Mesodermal cell (in vitro differentiated cells): Measurements from ENCODE around the gene IDUA. TPM values are rescaled to one million over a fixed set of nuclear protein-coding genes. Genes with fewer than 3 reads are reported as not detected.
"Not testable (repeated sequence)": the region's sequence is repeated elsewhere in the genome, so short reads cannot be mapped to it uniquely, and the experiment has no call there.

Source experiments
- H3K27ac ChIP-seq: 2 replicates; pipeline ENCODE4 v1.7.0; 2013; ENCODE audit warnings: mild to moderate bottlenecking, low read depth, low read length, moderate library complexity; ENCODE audit not compliant: severe bottlenecking
- H3K36me3 ChIP-seq: 2 replicates; pipeline ENCODE4 v1.7.1; 2013; ENCODE audit warnings: mild to moderate bottlenecking, low read length, moderate library complexity; ENCODE audit not compliant: control insufficient read depth, insufficient read depth
- H3K4me1 ChIP-seq: one replicate; pipeline ENCODE4 v1.7.1; 2013; ENCODE audit warnings: mild to moderate bottlenecking, low read length; ENCODE audit not compliant: insufficient read depth, control insufficient read depth, poor library complexity, severe bottlenecking
- H3K4me3 ChIP-seq: 2 replicates; pipeline ENCODE4 v1.7.0; 2013; ENCODE audit warnings: low read length, control low read depth, mild to moderate bottlenecking; ENCODE audit not compliant: insufficient read depth, poor library complexity, severe bottlenecking; ENCODE audit errors: extremely low read depth
- H3K9me3 ChIP-seq: 2 replicates; pipeline ENCODE4 v1.7.1; 2013; ENCODE audit warnings: mild to moderate bottlenecking, low read length, moderate library complexity; ENCODE audit not compliant: control insufficient read depth
- WGBS, 2 experiments: methylation state at CpG; one replicate each; pipeline ENCODE4 v1.1.5; 2013; ENCODE audit warnings: missing lambda C conversion rate in 2 of 2; ENCODE audit not compliant: insufficient coverage in 2 of 2; 5-methylcytosine and 5-hydroxymethylcytosine counted together
- polyA plus RNA-seq, 2 experiments: library from polyadenylated mRNA; stranded (reverse); fragments of 50-300 nt; gene quantifications; one replicate each; pipeline ENCODE4 v1.2.3, GENCODE V29; 2013

Gene IDUA
- 2.2 TPM for polyA plus RNA-seq (2013, experiment 1 of 2)
- polyA plus RNA-seq (2013, experiment 2 of 2), result 2.7 TPM

GRCh38 chr4:986879-987623 lies at the start of gene IDUA:
IDUA (plus strand) TSS chr4:987044; CDS start chr4:987085, 41 bp downstream.
- Histone ChIP-seq H3K4me1 (no peaks in the 10 kb centered on the region), H3K9me3 (no peaks in the 10 kb centered on the region), H3K27ac (no peak within 1 kb of the TSS), H3K36me3 (no peaks in the 10 kb centered on the region), H3K4me3 (peak within 1 kb of the TSS; percentile 49)
- 3 to 4% methylated on average over 52 to 65 of the region's 69 CpGs for WGBS, 2 experiments

- not testable (repeated sequence) for H3K4me3 ChIP-seq, H3K4me1 ChIP-seq
- WGBS, 2 experiments, result 50 to 58% methylated on average over 1 to 2 of the region's 4 CpGs
Observed at GRCh38 chr4:939508-939907, 47.3 kb upstream of the IDUA start.

GRCh38 chr4:945274-946102 lies 41.4 kb upstream of the IDUA start:
- H3K9me3 ChIP-seq, result no peaks in the 10 kb centered on the region
- H3K27ac ChIP-seq, result no peak overlapping the region
- H3K4me3 ChIP-seq, result peak overlapping the region; percentile 19
- no peaks in the 10 kb centered on the region for H3K36me3 ChIP-seq
- 25 to 30% methylated on average over 18 to 22 of the region's 28 CpGs for WGBS, 2 experiments
- no peaks in the 10 kb centered on the region for H3K4me1 ChIP-seq

More at GRCh38 chr4:939508-939907, 47.3 kb upstream of the IDUA start:
- H3K9me3 ChIP-seq, H3K36me3 ChIP-seq, H3K27ac ChIP-seq: not testable (repeated sequence)

GRCh38 chr4:946103-946450 lies 40.8 kb upstream of the IDUA start:
- H3K4me1 ChIP-seq, result no peaks in the 10 kb centered on the region
- no peaks in the 10 kb centered on the region for H3K9me3 ChIP-seq
- 74 to 81% methylated on average over 6 to 9 of the region's 9 CpGs for WGBS, 2 experiments
- H3K4me3 ChIP-seq, result no peak overlapping the region
- H3K36me3 ChIP-seq, result no peaks in the 10 kb centered on the region
- no peak overlapping the region for H3K27ac ChIP-seq

GRCh38 chr4:946517-947471 lies 40.0 kb upstream of the IDUA start:
- H3K9me3 ChIP-seq, result no peaks in the 10 kb centered on the region
- 92 to 95% methylated on average over 60 to 62 of the region's 62 CpGs for WGBS, 2 experiments
- H3K4me3 ChIP-seq, result no peak overlapping the region
- H3K36me3 ChIP-seq, result no peaks in the 10 kb centered on the region
- H3K27ac ChIP-seq, result no peak overlapping the region
- no peaks in the 10 kb centered on the region for H3K4me1 ChIP-seq

GRCh38 chr4:947491-947971 lies 39.3 kb upstream of the IDUA start:
- 94 to 95% methylated on average over 15 to 18 of the region's 19 CpGs for WGBS, 2 experiments
- H3K4me1 ChIP-seq, result no peaks in the 10 kb centered on the region
- no peak overlapping the region for H3K4me3 ChIP-seq
- H3K9me3 ChIP-seq, result no peaks in the 10 kb centered on the region
- no peak overlapping the region for H3K27ac ChIP-seq
- H3K36me3 ChIP-seq, result no peaks in the 10 kb centered on the region

GRCh38 chr4:948101-948935 lies 38.5 kb upstream of the IDUA start:
- no peak overlapping the region for H3K4me3 ChIP-seq
- H3K9me3 ChIP-seq, result no peaks in the 10 kb centered on the region
- 86 to 87% methylated on average over 31 to 33 of the region's 33 CpGs for WGBS, 2 experiments
- no peaks in the 10 kb centered on the region for H3K4me1 ChIP-seq
- H3K36me3 ChIP-seq, result no peaks in the 10 kb centered on the region
- no peak overlapping the region for H3K27ac ChIP-seq

- H3K27ac ChIP-seq, result no peak overlapping the region
- H3K36me3 ChIP-seq, result no peaks in the 10 kb centered on the region
- H3K4me1 ChIP-seq, result no peaks in the 10 kb centered on the region
- H3K4me3 ChIP-seq, result no peak overlapping the region
- H3K9me3 ChIP-seq, result no peaks in the 10 kb centered on the region
- 87 to 89% methylated on average over 13 of the region's 13 CpGs for WGBS, 2 experiments
Observed at GRCh38 chr4:948936-949300, 37.9 kb upstream of the IDUA start.

GRCh38 chr4:949656-950055 lies 37.2 kb upstream of the IDUA start:
- WGBS, 2 experiments, result 90 to 92% methylated on average over 19 of the region's 20 CpGs
- H3K9me3 ChIP-seq, result no peaks in the 10 kb centered on the region
- no peaks in the 10 kb centered on the region for H3K4me1 ChIP-seq
- H3K36me3 ChIP-seq, result no peaks in the 10 kb centered on the region
- no peak overlapping the region for H3K4me3 ChIP-seq
- H3K27ac ChIP-seq, result no peak overlapping the region
